ENCODE data around the gene GRP.

GRP gene

DNA sequence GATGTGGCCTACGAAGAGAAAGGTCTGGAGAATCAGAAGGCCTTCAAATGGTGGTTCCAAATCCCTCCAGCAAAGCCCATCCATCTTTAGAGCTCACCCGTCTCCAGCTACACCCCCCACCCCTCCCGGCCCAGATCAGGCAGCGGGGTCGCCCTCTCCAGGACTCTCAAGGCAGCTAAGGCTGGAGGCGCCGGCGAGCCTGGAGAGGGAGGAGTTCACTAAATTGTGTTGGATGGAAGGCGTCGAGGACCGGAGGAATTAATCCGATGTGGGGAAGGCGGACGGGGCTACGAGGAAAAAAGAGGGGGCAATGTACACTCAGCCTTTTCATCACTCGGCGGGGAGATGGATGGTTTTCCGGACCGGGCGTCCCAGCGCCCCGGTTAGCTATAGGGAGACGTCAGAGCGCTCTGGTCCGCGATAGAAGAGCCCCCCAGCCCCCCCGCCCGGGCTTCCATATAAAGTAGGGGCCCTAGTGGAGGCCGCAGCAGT lies at the start of gene GRP:
Gene GRP, plus strand, starts transcription at position 487 of the 492 bp plus-strand sequence. CDS start 108 bp downstream, outside the sequence.
- no peak for DNase-seq

DNA sequence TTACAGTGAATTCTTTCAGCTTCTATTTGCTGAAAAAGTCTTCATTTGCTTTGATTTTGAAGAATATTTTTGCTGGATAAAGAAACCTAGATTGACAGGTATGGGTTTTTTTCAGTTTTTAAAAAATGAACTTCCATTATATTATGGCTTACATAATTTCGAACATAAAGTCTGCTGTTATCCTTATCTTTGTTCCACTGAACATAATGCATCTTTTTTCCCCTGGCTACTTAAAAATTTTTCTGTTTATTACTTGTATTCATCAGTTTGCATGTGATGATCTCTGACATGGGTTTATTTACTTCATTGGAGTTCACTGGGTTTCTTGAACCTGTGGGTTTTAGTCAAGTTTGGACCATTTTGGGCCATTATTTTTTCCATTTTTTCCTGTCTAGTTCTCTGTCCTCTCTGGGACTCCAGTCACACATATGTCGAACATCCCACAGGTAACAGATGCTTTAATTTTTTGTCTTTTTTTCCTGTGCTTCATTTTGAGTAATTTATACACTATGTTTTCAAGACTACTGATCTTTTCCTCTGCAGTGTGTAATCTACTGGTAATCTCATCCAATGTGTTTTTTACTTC lies 47.2 kb upstream of the GRP start:
- DNase-seq: no peak

- DNase-seq: no peak
Observed at GRCh38 chr18:59177485-59177884, 42.5 kb upstream of the GRP start.

GRCh38 chr18:59180150-59180845 lies 39.7 kb upstream of the GRP start:
- no peak for DNase-seq

DNA sequence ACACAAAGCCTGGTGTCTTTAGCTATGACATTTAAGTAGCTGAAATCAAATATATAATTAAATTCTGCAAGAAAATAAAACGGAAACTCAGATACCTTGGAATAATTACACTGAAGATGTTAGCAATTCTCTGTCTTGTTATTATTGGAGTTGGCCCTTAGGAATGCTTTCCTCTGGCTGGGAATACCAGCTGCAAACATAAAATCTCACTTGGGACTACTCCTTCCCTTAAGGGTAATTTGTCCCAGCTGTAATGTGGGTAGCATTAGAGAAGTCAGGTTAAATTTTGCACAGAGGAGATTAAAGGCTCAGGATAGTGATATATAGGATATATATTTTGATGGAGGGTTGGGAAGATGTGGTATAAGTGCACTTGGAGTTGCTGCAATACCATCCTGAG lies 37.3 kb upstream of the GRP start:
- no peak for DNase-seq

- DNase-seq: no peak
Observed at GRCh38 chr18:59189008-59189407, 30.9 kb upstream of the GRP start.

GRCh38 chr18:59189746-59190145 lies 30.2 kb upstream of the GRP start:
- DNase-seq: no peak

DNA sequence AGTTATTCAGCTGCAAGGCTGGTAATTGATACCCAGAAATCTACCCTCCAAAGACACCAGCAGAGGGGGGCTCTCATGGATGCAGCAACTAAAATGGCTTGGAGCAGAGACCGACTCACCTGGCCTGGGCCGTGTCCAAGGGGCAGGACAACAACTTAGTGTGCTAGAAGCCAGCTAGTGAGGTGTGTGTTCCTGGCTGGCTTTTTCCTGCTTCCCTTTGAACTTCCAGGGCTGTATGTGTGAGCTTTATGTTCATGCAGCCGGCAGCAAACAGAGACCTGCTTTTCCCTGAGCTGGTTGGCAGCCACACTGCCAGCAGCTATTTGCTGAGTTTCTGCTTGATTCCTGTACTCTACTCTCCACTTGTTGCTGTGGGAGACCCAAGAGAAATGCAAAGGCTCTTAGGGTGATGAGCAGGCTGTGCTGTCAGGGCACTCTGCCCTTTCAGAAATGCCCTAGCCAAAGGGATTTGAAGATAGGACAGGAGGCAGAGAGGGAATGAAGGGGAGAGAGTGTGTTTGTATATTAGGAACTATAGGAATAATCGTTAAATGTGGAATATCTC lies 23.7 kb upstream of the GRP start:
- DNase-seq: no peak

DNA sequence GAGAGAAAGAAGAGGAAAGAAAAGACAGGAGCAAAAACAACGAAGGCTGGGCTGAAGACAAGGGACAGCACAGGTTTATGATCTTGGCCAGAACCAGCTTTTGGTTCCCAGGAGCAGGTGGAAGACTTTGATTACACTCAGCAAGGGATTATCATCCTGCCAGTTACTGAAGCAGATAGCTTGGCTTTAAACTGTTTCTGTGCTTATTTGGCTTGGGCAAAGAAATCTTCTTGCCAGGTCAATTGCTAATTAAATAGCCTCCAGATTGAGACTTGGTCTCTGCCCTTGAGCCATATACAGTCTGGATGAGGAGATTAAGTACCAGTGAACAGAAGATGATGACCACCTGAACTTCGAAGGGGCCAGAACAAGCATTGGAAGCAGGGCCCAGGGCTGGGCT lies 22.3 kb upstream of the GRP start:
- no peak for DNase-seq

- DNase-seq: no peak
Observed at GRCh38 chr18:59198215-59198614, 21.7 kb upstream of the GRP start.

DNA sequence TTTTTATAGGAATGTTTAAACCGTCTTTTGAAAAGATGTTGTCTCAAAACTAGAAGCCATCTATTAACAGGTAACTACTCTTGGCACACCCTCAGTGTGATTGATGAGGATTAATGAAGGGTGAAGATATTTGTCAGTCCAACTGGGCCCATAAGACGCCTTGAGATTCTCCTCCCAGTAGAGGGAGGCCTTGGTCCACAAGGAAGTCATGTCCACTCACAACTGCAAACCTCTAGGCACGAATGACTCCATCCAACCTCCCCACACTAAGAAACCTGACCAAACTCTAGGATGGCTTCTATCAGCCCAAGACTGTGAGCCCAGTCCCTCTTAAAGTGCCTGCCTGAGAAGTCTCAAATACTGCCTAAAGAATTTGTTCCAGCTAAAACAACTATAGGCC lies 19.2 kb upstream of the GRP start:
- no peak for DNase-seq

GRCh38 chr18:59202258-59202820 lies 17.6 kb upstream of the GRP start:
- DNase-seq: no peak

- DNase-seq: no peak
Observed at GRCh38 chr18:59207506-59207905, 12.5 kb upstream of the GRP start.

GRCh38 chr18:59208602-59209125 lies 11.3 kb upstream of the GRP start:
- DNase-seq: no peak

- no peak for DNase-seq
Observed at GRCh38 chr18:59210299-59210698, 9.7 kb upstream of the GRP start.

DNA sequence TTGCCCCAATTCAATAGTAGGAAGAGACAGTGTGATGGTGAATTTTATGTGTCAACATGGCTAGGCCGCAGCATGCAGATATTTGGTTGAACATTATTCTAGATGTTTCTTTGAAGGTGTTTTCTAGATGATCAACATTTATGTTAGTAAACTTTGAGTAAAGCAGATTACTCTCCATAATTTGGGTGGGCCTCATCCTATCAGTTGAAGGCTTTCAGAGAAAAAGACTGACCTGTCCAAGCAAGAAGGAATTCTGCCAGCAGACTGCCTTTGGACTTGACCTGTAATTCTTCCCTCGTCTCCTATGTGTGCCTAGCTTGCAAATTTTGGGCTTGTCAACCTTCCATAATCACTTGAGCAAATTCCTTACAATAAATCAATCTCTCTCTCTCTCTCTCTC lies 8.3 kb upstream of the GRP start:
- DNase-seq: no peak

GRCh38 chr18:59218018-59218417 lies 1.9 kb upstream of the GRP start:
- DNase-seq: no peak

DNA sequence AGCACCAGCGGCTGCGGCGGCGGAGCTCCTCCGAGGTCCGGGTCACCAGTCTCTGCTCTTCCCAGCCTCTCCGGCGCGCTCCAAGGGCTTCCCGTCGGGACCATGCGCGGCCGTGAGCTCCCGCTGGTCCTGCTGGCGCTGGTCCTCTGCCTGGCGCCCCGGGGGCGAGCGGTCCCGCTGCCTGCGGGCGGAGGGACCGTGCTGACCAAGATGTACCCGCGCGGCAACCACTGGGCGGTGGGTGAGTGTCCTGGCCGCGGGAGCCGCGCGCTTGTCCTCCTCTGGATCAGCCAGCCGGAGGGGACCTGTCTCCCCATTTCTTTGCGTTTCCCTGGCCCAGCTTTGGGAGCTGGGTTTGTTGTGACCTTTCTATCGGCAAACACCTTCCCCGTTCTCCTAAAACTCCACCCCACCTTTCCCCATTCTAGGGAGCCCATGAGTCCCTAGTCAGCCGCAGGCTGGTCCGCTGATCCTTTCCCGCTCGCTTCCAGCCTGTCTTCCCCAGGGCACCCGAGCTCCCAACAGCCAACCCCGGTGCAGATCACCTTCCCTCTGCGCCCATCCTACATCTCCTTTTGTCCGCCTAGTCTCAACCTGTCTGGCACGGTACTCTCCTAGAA lies 316 bp downstream of the GRP start:
- DNase-seq: no peak

GRCh38 chr18:59220784-59221765 lies 1.1 kb downstream of the GRP start:
- no peak for DNase-seq

DNA sequence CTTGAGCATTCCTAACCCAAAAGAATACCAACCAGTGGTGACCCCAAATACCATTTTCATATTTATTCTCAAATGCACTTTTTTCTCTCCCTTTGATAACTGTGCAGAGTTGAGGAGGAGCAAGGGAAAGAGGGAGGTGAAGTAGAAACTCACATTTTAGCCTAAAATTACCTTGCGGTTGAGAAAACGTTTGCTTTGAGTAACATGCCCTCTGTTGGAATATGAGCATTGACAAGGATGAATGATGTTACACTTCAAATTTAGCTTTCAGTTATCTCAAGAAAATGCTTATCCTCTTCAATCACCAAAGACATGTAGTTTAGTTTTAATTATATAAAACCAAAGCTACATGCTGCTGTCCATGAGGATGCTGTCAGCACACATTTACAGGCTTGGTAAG lies 2.4 kb downstream of the GRP start:
- DNase-seq: no peak

- DNase-seq: no peak
Observed at GRCh38 chr18:59228351-59228750, 8.4 kb downstream of the GRP start.

Measured in amygdala (tissue), 56 donors.